GM21619 (cell line): Measurements from ENCODE around the gene ULBP2.

Experiments used
- ATAC-seq: cut with Tn5 transposase; IDR thresholded peaks from one replicate; pipeline ENCODE4 v1.9.1; 2021; ENCODE audit not compliant: unreplicated experiment

The ULBP2 gene

GRCh38 chr6:149995235-149995750 lies 53.5 kb downstream of the ULBP2 start:
- no peak for ATAC-seq

GRCh38 chr6:149995971-149996370 lies 54.2 kb downstream of the ULBP2 start:
- no peak for ATAC-seq
